Measurements from ENCODE around the gene HADHA.
"Not testable (repeated sequence)": the region's sequence is repeated elsewhere in the genome, so short reads cannot be mapped to it uniquely, and the experiment has no call there.

HADHA gene

GRCh38 chr2:26244309-26245230 is at the start of gene HADHA, which contains the start of gene HADHB:
TSS of gene HADHA (minus strand) at chr2:26244632. CDS start at chr2:26244596, 36 bp downstream.
TSS of gene HADHB (plus strand) at chr2:26244939. CDS start at chr2:26254255, 9,316 bp downstream.
- DNase-seq (ENCODE audit: low read depth in 2 of 2): peak; percentile 65 to 73

GRCh38 chr2:26292646-26293045 is 48.2 kb upstream of the HADHA start:
- no peak for DNase-seq (ENCODE audit: low read depth in 2 of 2)

GRCh38 chr2:26290001-26290400 is 45.6 kb upstream of the HADHA start:
- DNase-seq (ENCODE audit: low read depth in 2 of 2): no peak

GRCh38 chr2:26285931-26286330 is 41.5 kb upstream of the HADHA start:
- DNase-seq (ENCODE audit: low read depth in 2 of 2): no peak

GRCh38 chr2:26284132-26284531 is 39.7 kb upstream of the HADHA start:
- DNase-seq (ENCODE audit: low read depth in 2 of 2): no peak

- no peak for DNase-seq (ENCODE audit: low read depth in 2 of 2)
These were observed 39.2 kb upstream of the HADHA start for GRCh38 chr2:26283606-26284005.

- no peak for DNase-seq (ENCODE audit: low read depth in 2 of 2)
These were observed 36.8 kb upstream of the HADHA start for GRCh38 chr2:26281226-26281625.

GRCh38 chr2:26279886-26280285 is 35.5 kb upstream of the HADHA start:
- DNase-seq (ENCODE audit: low read depth in 2 of 2): no peak

- no peak for DNase-seq (ENCODE audit: low read depth in 2 of 2)
These were observed 32.2 kb upstream of the HADHA start for GRCh38 chr2:26276484-26277227.

GRCh38 chr2:26274058-26274613 is 29.7 kb upstream of the HADHA start:
- DNase-seq (ENCODE audit: low read depth in 2 of 2): no peak

GRCh38 chr2:26273501-26273900 is 29.1 kb upstream of the HADHA start:
- no peak for DNase-seq (ENCODE audit: low read depth in 2 of 2)

GRCh38 chr2:26270373-26270772 is 25.9 kb upstream of the HADHA start:
- DNase-seq (ENCODE audit: low read depth in 2 of 2): no peak

- no peak for DNase-seq (ENCODE audit: low read depth in 2 of 2)
These were observed 25.2 kb upstream of the HADHA start for GRCh38 chr2:26269571-26270158.

GRCh38 chr2:26268670-26269385 is 24.4 kb upstream of the HADHA start:
- DNase-seq (ENCODE audit: low read depth in 2 of 2): not testable (repeated sequence)

GRCh38 chr2:26268213-26268612 is 23.8 kb upstream of the HADHA start:
- DNase-seq (ENCODE audit: low read depth in 2 of 2): no peak

GRCh38 chr2:26258836-26259235 is 14.4 kb upstream of the HADHA start:
- DNase-seq (ENCODE audit: low read depth in 2 of 2): not testable (repeated sequence)

- DNase-seq (ENCODE audit: low read depth in 2 of 2): no peak
These were observed 11.4 kb upstream of the HADHA start for GRCh38 chr2:26255759-26256384.

- DNase-seq (ENCODE audit: low read depth in 2 of 2): no peak
These were observed 7.5 kb upstream of the HADHA start for GRCh38 chr2:26251893-26252292.

GRCh38 chr2:26249625-26250024 is 5.2 kb upstream of the HADHA start:
- DNase-seq (ENCODE audit: low read depth in 2 of 2): no peak

- no peak for DNase-seq (ENCODE audit: low read depth in 2 of 2)
These were observed 2.4 kb upstream of the HADHA start for GRCh38 chr2:26246818-26247217.

GRCh38 chr2:26245810-26246209 is 1.4 kb upstream of the HADHA start:
- DNase-seq (ENCODE audit: low read depth in 2 of 2): no peak
